NCI-H1436 (cell line): Measurements from ENCODE around the gene RETN.
A peak's percentile ranks its signal among the peaks of the same experiment; 100 is the strongest.

Experiments
- DNase-seq: peaks from one replicate; lab custom pipeline; 2025; lab: John Stamatoyannopoulos, UW

Gene RETN, protein sequence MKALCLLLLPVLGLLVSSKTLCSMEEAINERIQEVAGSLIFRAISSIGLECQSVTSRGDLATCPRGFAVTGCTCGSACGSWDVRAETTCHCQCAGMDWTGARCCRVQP

DNA sequence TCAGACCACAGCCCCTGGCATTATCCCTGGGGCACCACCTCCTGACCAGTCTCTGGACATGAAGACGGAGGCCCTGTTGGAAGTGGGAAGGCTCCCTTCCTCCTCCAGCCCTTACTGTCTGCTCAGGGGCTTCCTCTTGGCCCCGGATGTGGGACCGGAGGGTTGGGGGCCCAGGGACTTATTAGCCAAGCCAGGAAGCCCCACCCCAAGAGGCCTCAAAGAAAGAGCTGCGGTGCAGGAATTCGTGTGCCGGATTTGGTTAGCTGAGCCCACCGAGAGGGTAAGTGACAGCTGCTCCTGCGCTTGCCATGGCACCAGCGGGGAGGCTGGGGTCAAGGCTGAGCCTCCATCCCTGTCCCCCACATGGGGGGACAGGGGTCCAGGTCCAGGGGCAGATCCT, at the start of gene RETN:
TSS of gene RETN (plus strand) at position 208 of the 400 bp plus-strand sequence. CDS start 278 bp downstream, outside the sequence.
- no peak for DNase-seq

DNA sequence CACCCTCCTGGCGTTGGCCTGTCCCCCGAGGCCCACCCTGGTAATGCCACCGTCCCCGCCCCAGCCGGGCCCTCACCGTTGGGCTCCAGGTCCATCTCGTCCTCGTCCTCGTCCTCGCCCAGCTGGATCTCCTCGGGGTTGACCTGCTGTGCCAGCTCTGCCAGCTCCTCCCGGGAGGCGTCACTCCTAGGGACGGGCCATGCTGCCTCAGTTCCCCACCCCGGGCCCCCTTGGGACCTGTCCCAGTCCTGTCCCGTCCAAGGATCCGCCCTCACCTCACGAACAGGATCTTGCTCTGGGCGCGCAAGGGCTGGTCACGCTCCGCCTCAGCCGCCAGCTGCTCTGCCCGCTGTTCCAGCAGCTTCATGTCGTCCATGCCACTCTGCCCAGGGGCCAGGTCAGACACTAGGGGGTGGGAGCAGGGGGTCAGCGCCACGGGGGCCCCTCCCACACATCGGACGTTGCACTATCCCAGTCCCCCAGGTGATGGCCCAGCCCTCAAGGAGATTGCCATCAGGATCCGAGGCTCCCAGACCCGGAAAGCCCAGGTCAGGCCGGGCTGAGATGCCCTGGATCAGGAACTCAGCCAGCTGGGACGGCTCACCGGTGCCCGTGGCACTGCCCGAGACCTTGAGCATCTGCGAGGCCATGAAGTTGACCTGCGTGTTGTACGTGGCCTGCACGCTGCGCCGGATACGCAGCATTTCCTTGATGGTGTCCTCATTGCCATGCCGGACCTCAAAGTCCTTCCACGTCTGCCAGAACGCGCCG, 49.0 kb upstream of the RETN start:
- DNase-seq = no peak

GRCh38 chr19:7620442-7621412, 48.1 kb upstream of the RETN start:
- no peak for DNase-seq

DNA sequence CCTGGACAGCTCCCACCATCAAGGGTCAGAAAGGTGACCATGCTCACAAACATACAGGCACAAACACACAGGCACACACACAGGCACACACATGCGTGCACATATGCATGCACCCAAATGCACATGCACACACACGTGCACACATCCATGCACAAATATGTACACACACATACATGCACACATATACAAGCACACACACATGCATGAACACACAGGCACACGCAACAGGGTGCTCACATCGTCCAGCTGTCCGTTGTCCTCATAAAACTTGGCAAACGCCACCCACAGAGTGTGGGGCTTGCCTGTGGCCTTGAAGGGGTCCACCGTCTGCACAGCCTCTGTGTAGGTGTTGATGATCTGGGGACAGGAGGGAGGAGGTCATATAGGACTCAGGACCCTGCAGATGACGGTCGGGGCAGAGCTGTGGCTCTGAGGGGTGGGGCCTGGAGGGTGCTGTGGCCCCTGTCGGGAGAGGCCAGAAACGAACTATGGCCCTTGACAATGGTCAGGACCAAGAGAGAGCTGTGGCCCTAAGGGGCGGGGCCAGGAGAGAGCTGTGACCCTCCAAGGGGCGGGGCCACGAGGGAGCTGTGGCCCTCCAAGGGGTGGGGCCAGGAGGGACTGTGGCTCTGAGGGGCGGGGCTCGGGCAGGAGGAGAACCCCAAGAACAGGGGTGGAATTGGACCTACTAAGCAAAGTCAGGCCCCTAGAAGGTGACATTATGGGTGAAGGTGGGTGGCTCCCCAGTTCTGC, 45.7 kb upstream of the RETN start:
- DNase-seq = no peak

GRCh38 chr19:7623725-7624603, 44.9 kb upstream of the RETN start:
- no peak for DNase-seq

GRCh38 chr19:7624810-7625209, 44.0 kb upstream of the RETN start:
- DNase-seq = no peak

GRCh38 chr19:7625763-7626372, 43.0 kb upstream of the RETN start:
- DNase-seq = no peak

GRCh38 chr19:7627166-7627565, 41.7 kb upstream of the RETN start:
- DNase-seq = no peak

DNA sequence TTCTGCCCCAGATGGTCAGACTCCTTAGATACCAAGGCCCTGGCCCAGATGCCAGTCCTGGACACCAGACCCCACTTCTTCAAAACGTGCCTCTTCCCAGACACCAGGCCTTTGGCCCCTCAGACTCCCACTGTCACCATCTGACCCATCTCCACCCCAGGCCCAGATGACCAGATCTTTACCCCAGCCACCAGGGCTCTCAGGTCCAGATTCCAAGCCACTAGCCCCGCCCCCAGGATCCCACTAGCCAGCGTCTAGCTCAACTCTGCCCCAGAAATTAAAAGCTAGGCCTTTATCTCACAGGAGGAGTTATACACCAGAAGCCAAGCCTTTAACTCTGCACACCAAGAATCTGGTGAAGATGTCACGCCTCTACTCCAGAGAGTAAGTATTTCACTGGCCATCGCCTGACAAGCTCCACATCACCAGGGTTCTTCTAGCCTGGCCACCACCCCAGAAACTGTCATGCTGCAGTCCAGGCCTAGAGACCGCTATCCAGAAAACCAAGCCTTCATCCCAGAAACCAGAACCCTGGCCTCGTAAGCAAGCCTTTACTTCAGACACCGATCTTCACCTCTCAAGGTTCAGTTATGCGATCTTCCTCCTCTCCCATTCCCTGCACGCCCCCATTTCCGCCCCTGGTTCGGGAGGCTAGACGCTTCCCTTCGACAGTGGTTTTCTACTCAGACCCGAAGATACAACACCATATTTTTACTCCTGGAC, 40.1 kb upstream of the RETN start:
- no peak for DNase-seq

- DNase-seq = peak; percentile 97
Observed at GRCh38 chr19:7629347-7630054, 39.3 kb upstream of the RETN start, which contains the start of the genes PET100 and XAB2. Gene PET100, plus strand, starts transcription at chr19:7629793. Its CDS starts 41 bp downstream, at chr19:7629834. Gene XAB2, minus strand, starts transcription at chr19:7629545. Its CDS starts 18 bp downstream, at chr19:7629527.

DNA sequence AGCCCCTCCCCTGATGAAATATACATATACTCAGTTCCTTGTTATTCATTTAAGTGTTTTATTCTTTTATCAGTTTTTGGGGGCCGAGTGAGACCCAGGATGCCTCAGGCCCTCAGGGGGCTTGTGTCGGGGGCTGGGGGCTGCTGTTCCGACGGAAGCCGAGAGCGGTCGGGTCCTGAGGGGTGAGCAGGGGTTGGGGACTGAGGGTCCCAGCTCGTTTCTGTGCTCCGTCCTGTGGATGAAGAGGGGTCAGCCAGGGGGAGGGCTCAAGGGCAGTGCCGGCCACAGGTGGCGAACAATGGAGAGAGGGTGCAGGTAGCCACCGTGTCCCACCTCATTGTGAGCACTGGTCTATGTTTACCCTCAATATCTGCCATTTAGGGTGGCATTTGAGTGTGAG, 37.3 kb upstream of the RETN start:
- no peak for DNase-seq

GRCh38 chr19:7632340-7633203, 36.3 kb upstream of the RETN start:
- DNase-seq = no peak

- DNase-seq = no peak
Observed at GRCh38 chr19:7633698-7634097, 35.2 kb upstream of the RETN start, which contains the start of gene PCP2. Gene PCP2, minus strand, starts transcription at chr19:7633719. Its CDS starts 262 bp downstream, at chr19:7633457.

GRCh38 chr19:7635670-7636069, 33.2 kb upstream of the RETN start:
- DNase-seq = no peak

- DNase-seq = no peak
Observed at GRCh38 chr19:7636317-7636690, 32.5 kb upstream of the RETN start.

DNA sequence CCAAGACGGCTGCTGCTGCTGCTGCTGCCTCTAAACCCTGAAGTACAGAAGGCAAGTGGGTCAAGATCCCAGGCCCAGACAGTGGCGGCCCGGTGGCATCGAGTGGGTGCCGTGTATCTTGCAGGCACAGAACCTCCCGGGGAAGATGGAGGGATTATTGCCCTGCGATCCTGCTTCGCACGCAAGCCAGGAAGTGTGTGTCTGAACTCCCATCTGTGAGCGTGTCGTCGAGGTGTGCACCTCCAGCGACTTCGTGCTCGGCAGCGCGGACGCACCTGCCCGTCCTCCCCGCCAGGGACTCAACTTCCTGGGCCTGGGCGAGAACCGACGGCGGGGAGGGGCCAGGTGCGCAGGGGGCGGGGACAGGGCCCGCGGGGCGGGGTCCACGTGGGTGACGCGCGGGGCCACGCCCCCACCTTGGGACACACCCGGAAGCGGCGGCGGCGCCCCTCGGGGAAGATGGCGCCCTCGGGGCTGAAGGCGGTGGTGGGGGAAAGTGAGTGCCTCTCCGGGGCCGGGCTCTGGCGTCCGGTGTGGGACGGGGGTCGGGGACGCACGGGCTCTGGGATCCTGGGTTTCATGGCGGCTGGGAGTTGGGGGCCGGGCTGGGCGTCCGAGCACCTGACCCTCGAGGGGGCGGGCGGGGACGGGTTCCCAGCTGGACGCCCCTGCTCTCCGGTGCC, 32.0 kb upstream of the RETN start, which contains the start of gene STXBP2:
TSS of gene STXBP2 (plus strand) at position 420 of the 683 bp plus-strand sequence. CDS start at position 460, 40 bp downstream.
- peak; percentile 79 for DNase-seq
